Muscle of back (tissue), 11 donors: ENCODE measurements around the gene PRKCB. TPM values are rescaled to one million over a fixed set of nuclear protein-coding genes. Genes with fewer than 3 reads are reported as not detected.
A peak's percentile ranks its signal among the peaks of the same experiment; 100 is the strongest.

Source experiments
- DNase-seq, 3 donors: peaks; one replicate each; pipeline versions ENCODE4 v3.0.0 to v3.0.0-alpha.2; 2013
- polyA plus RNA-seq, 10 donors: library from polyadenylated mRNA; unstranded; fragments of 120-200 nt; gene quantifications; one replicate each; pipeline ENCODE4 v1.2.1, GENCODE V29; 2013; ENCODE audit not compliant: insufficient read length in 10 of 10

PRKCB gene
- polyA plus RNA-seq, 10 donors: 1.2 to 3.6 (median 1.7) TPM

DNA sequence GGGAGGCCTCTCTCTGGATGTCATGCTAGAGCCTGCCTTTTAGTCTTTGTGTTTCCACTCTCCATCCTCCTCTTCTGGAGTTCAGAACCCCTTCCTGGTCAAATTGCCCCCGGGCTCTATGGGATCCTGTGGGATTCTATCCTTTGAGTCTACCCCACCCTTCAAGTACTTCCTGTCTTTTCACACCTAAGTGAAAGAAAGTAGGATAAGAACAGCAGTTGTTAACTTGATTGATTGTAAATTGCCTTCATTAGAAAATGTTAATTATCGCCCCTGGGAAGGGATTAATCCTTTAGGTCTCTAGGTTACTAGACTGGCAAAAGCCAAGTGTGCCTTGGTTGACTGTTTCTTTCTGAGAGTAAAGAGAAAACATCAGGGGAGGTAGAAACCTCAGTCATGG, 30.1 kb downstream of the PRKCB start:
- no peak for DNase-seq

DNA sequence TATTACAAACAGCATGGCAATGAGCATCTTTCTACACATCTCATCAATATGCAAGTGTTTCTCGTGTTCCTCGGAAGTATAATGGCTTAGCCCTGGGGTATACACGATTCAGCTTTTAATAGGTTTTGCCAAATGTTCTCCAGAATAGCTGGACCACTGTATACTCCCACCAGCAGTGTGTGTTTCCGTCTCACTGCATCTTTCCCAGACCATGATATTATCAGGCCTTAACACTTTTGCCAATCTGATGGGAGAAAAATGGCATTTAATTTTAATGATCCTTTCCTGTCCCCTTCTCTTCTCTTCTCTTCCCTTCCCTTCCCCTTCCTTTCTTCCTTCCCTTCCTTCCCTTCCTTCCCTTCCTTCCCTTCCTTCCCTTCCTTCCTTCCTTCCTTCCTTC, 30.8 kb downstream of the PRKCB start:
- DNase-seq: no peak

GRCh38 chr16:23867566-23867965, 31.8 kb downstream of the PRKCB start:
- no peak for DNase-seq

DNA sequence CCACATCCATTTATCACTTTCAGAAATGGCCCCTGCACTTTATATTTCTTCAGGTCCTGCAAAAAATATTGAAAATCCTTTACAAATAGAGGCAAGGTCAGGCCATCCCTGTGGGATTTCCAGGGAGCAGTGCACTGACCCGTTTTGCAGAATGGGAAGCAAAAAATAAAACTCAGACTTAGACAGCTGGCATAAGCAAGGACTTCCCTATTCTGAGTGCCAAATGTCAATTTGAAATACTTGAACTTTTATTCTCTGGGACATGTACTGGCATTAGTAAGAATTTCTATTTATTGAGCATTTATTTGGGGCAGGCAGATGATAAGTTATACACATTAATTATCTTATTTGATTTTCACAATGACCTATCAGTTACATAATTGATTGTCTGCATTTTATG, 32.4 kb downstream of the PRKCB start:
- DNase-seq: no peak

GRCh38 chr16:23869052-23869451, 33.3 kb downstream of the PRKCB start:
- DNase-seq: no peak

- DNase-seq: no peak
Observed at GRCh38 chr16:23871924-23872323, 36.1 kb downstream of the PRKCB start.

DNA sequence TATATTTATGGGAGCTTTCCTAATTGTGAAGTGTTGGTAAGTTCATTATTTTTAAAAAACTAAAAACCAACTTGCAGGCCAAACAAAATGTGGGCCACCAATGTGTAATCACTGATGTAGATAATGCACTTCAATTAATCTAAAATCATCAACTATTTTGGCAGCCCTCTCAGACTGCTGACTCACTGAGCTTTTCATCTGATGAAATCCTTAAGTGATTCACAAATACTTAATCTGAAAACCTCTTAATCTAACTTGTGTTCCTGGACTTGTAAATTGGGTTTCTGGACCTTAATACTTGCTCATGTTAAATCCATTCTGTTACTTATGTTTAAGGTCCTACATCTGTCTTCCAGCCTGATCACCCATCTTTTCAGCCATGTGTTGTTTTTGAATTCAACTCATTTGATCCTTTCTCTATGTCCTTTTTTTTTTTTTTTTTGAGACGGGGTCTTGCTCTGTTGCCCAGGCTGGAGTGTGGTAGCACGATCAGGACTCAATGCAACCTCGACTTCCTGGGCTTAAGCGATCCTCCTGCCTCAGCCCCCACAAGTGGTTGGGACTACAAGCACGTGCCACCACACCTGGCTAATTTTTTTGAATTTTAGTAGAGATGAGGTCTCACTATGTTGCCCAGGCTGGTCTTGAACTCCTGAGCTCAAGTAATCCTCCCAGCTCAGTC, 39.0 kb downstream of the PRKCB start:
- DNase-seq: no peak

- no peak for DNase-seq
Observed at GRCh38 chr16:23876256-23876896, 40.6 kb downstream of the PRKCB start.

- DNase-seq: no peak
Observed at GRCh38 chr16:23877107-23878070, 41.6 kb downstream of the PRKCB start.

DNA sequence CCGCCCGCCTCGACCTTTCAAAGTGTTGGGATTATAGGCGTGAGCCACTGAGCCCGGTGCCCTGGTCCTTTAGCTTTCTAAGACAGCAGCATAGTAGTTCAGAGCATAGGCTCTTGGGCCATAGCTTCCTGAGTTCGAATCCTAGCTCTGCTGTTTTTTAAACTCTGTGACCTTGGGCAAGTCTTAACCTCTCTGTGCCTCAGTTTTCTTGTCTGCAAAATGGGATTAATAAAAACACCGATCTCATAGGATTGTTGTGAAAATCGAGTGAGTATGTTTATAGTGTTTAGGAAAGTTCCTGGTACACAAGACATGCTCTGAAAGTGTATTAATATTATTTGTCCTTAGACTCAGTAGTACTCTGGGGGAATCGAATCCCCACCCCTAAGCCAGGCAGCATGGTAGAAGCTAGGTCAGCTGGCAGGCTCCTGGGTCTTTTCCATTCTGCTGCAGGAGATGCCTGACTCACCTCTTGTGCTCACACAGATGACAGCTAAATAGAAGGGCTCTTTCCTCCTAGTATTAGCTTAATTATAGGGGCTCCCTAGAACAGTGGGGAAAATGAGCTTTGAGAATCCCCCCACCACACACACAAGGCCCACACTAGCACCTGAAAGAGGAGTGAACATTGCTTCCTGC, 44.1 kb downstream of the PRKCB start:
- no peak for DNase-seq

DNA sequence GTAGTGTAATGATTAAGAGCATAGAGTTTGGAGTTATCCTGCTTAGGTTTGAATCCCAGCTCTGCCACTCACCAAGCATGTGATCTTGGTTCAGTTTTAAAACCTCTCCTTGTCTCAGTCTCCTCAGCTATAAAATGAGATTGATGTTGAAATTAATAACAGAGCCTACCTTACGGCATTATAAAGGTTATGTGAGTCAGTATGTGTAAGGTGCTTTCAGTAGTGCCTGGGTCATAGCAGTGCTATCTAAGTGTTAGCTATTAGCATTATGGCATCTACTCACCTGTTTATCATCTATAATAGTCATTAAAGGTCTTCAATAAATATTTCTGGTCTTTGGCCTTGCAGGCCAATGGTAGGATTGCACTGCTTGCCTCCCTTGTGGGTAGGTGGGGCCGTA, 53.4 kb downstream of the PRKCB start:
- no peak for DNase-seq

GRCh38 chr16:23893986-23894385, 58.2 kb downstream of the PRKCB start:
- DNase-seq: no peak

DNA sequence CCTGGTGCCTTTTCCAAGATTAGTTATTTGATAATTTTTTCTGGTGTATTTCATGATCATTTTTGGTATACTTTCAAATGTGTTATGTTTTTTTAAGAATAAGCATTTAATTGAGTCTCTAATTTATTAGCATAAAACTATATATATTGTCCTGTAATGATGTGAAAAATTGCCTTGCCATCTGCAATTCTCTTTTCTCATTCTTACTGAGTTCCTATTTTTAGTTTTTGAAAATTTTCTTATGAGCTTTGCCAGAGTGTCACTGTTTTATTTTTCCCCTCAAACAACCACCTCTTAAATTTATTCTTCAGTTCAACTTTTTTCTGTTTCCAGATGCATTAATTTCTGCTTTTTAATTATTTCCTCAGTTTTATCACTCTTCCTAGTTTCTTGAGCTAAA, 59.3 kb downstream of the PRKCB start:
- no peak for DNase-seq

GRCh38 chr16:23896832-23897821, 61.3 kb downstream of the PRKCB start:
- DNase-seq: peak in 1 of 3 donors; percentile 2

- DNase-seq: no peak
Observed at GRCh38 chr16:23898682-23899430, 63.1 kb downstream of the PRKCB start.

GRCh38 chr16:23899869-23900268, 64.1 kb downstream of the PRKCB start:
- DNase-seq: no peak

- DNase-seq: no peak
Observed at GRCh38 chr16:23900480-23901177, 64.8 kb downstream of the PRKCB start.

GRCh38 chr16:23901178-23902033, 65.6 kb downstream of the PRKCB start:
- peak in 1 of 3 donors; percentile 7 for DNase-seq
